Measurements from ENCODE around the gene SNTG2. TPM values are rescaled to one million over a fixed set of nuclear protein-coding genes. Genes with fewer than 3 reads are reported as not detected.

Gene SNTG2
- total RNA-seq, 1 donor from 2014 or later: 2.2 TPM

DNA sequence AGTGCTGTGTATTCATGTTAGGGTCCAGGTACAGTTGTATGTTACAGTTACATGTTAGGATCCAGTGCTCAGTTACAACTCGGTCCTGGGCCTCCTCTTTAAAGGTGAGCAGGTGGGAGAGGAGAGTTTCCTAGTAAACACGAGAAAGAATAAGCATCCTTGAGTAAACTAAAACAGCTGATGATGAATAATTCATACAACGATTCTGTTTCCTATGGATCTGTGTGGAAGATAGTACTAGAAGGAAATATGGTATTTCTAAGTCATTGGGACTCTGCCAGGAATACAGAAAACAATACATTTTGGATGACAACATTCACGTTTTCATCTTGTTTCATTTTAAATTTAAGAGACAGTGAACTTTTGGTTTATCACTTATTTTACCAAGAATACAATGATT is 29.5 kb downstream of the SNTG2 start:
- intact Hi-C loops (cut with micrococcal nuclease): no loop called here
- ATAC-seq (ENCODE audit: low read depth) (no peak), DNase-seq (no peak)
- Mint-ChIP-seq H3K4me3 (no peak overlapping the region), H3K9me3 (no peaks in the 10 kb centered on the region), H3K4me1 (peaks cover 48% of the 10 kb centered on the region), H3K27ac (no peak overlapping the region), H3K27me3 (peaks cover 23% of the 10 kb centered on the region), H3K36me3 (ENCODE audit: low read depth) (no peaks in the 10 kb centered on the region)
- ChIA-PET POLR2A (no interaction called here), CTCF (no interaction called here)
- no peak for TF ChIP-seq CTCF (IDR thresholded peaks at IDR 0.05)

DNA sequence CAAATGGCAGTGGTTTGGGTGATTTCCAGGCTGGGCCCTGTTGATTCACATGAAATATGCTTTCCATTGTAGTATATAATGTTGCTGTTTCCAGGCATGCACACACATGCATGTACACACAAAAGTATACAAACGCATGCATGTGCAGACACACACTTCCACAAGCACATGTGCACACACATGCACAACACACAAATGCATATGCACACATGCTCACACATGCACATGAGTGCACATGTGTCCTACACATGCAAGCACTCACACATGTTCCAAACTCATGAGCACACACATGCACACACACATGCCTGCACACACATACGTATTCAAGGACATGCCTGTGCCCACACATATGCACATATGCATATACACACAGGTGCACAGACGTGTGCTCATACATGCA is 30.6 kb downstream of the SNTG2 start:
- Mint-ChIP-seq H3K27ac (no peak overlapping the region), H3K9me3 (no peaks in the 10 kb centered on the region), H3K27me3 (peaks cover 20% of the 10 kb centered on the region), H3K36me3 (ENCODE audit: low read depth) (no peaks in the 10 kb centered on the region), H3K4me1 (peaks cover 38% of the 10 kb centered on the region), H3K4me3 (no peak overlapping the region)
- ChIA-PET POLR2A (no interaction called here), CTCF (no interaction called here)
- DNase-seq (no peak), ATAC-seq (ENCODE audit: low read depth) (no peak)
- no peak for TF ChIP-seq CTCF (IDR thresholded peaks at IDR 0.05)
- intact Hi-C loops (cut with micrococcal nuclease): no loop called here

DNA sequence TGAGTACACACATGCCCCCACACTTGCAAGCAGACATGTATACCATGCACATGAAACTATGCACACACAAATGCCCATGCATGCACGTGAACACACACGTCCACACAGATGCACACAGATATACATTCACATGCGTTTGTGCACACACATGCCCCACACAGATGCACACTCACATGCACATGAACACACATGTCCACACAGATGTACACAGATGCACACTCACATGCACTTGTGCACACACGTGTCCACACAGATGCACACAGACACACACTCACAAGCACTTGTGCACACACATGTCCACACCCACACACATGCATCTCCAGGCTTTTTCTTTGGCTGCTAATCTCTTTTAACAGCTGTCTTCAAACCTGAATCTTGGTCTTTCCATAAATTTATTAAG is 31.1 kb downstream of the SNTG2 start:
- DNase-seq (no peak), ATAC-seq (ENCODE audit: low read depth) (no peak)
- TF ChIP-seq CTCF (IDR thresholded peaks at IDR 0.05): no peak
- CTCF ChIA-PET: no interaction called here
- H3K36me3 Mint-ChIP-seq (ENCODE audit: low read depth): no peaks in the 10 kb centered on the region
- peaks cover 18% of the 10 kb centered on the region for H3K27me3 Mint-ChIP-seq
- peaks cover 34% of the 10 kb centered on the region for H3K4me1 Mint-ChIP-seq
- no peaks in the 10 kb centered on the region for H3K9me3 Mint-ChIP-seq
- H3K27ac Mint-ChIP-seq: no peak overlapping the region
- intact Hi-C loops (cut with micrococcal nuclease): no loop called here
- POLR2A ChIA-PET: no interaction called here
- H3K4me3 Mint-ChIP-seq: no peak overlapping the region

GRCh38 chr2:985317-985898 is 34.8 kb downstream of the SNTG2 start:
- H3K36me3 Mint-ChIP-seq (ENCODE audit: low read depth): no peaks in the 10 kb centered on the region
- H3K4me1 Mint-ChIP-seq: peaks cover 11% of the 10 kb centered on the region
- ChIA-PET CTCF (no interaction called here), POLR2A (no interaction called here)
- peaks cover 11% of the 10 kb centered on the region for H3K27me3 Mint-ChIP-seq
- no peak overlapping the region for H3K4me3 Mint-ChIP-seq
- no peak for ATAC-seq (ENCODE audit: low read depth)
- intact Hi-C loops (cut with micrococcal nuclease): no loop called here
- DNase-seq: no peak
- no peak overlapping the region for H3K27ac Mint-ChIP-seq
- TF ChIP-seq CTCF (IDR thresholded peaks at IDR 0.05): no peak
- H3K9me3 Mint-ChIP-seq: no peaks in the 10 kb centered on the region

GRCh38 chr2:987789-988188 is 37.1 kb downstream of the SNTG2 start:
- intact Hi-C loops (cut with micrococcal nuclease): no loop called here
- peaks cover 8% of the 10 kb centered on the region for H3K27me3 Mint-ChIP-seq
- H3K27ac Mint-ChIP-seq: no peak overlapping the region
- peaks cover 9% of the 10 kb centered on the region for H3K4me1 Mint-ChIP-seq
- DNase-seq: no peak
- CTCF ChIA-PET: no interaction called here
- no peak for TF ChIP-seq CTCF (IDR thresholded peaks at IDR 0.05)
- ATAC-seq (ENCODE audit: low read depth): no peak
- no peaks in the 10 kb centered on the region for H3K9me3 Mint-ChIP-seq
- no peaks in the 10 kb centered on the region for H3K36me3 Mint-ChIP-seq (ENCODE audit: low read depth)
- H3K4me3 Mint-ChIP-seq: no peak overlapping the region
- POLR2A ChIA-PET: no interaction called here
